Measurements from ENCODE around the gene HAUS2.
"Not testable (repeated sequence)": the region's sequence is repeated elsewhere in the genome, so short reads cannot be mapped to it uniquely, and the experiment has no call there.

HAUS2 gene

DNA sequence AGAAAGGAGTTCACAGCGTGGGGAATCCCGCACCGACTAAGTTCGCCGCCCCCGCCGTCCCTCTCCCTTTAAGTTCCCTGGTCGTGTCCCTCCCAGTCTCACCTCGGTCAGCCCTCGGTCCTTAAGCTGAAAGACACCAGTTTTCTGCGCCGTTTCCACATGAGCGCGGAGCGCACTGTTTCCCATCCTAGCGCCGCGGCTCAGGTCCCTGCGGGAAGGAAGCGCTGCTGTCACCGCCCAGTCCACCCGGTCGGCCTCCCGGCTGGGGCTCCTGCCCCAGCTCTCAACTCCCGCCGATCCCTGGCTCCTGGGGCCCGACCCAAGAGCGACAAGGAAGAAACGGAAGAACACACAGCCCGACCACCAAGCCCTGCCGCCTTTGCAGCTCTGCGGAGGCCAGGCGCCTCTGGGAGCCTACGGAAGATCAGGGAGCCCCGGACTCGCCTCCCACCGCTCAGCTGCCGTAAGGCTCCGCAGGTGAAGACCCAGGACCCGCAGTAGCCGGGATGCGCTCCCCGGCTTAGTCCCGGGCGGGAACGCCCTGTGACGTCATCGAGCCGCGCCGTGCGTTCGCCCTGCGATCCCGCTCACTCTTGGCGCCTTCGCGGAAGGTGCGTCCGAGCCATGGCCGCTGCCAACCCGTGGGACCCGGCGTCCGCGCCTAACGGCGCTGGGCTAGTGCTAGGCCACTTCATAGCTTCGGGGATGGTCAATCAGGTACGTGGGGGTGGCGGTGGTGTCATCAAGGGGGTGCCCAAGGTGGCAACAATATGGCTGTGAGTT lies at the start of gene HAUS2, which contains the start of gene LRRC57:
HAUS2 (plus strand) TSS at position 590 of the 783 bp plus-strand sequence; CDS start at position 625, 35 bp downstream.
LRRC57 (minus strand) TSS at position 545 of the 783 bp plus-strand sequence; CDS start at position 186, 359 bp downstream.
- DNase-seq: peak; percentile 89

DNA sequence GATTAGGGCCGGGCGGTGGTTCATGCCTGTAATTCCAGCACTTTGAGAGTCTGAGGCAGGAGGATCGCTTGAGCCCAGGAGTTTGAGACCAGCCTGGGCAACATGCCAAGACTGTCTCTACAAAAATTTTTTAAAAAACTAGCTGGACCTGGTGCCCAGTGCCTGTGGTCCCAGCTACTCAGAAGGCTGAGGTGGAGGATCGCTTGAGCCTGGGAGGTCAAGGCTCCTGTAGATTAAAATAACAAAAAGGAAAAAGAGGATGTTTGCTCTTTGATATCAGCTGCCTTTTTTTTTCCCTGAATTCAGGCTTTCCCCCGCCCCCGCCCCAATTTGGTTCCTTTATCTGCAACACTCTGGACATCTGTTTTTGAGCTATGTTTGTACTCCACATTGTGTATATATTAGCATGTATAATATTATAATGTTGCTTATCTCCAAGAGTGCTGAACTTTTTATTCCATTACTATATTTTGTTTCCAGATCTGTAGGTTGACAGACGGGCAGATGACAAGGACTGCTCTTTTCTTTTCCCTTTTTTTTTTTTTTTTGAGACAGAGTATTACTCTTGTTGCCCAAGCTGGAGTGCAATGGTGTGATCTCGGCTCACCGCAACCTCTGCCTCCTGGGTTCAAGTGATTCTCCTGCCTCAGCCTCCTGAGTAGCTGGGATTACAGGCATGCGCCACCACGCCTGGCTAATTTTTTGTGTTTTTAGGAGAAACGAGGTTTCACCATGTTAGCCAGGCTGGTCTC lies 48.6 kb upstream of the HAUS2 start:
- no peak for DNase-seq

DNA sequence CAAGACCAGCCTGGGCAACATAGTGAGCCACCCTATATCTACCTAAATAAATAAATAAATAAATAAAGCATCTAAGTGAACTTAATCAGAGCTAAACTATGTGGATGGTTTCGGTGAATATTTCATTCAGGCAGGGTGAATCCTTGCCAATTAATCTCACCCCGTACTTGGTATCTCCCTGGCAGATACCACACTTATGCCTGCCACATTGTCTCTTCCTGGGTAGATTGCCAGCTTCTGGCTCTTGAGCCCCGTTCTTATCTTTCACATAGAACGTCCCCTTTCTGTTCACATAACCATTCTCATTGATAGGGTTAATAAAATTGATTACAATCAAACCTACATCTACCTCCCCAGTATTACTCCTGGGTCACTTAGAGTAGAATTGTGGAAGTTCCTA lies 46.2 kb upstream of the HAUS2 start:
- no peak for DNase-seq

DNA sequence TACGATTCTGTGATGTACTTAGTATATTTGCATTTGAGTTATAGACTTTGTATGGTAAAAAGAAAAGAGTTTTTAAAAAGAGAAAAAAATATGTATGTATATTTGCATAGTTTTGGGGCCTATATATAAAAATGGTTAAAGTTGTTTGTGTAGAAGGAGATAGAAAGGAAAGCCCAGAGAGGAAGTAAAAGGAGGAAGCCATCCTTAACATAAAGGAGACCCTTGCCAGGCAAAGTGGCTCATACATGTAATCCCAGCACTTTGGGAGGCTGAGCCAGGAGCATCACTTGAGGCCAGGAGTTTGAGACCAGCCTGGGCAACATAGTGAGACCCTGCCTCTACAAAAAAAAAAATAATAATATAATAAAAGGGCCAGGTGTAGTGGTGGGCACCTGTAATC lies 44.8 kb upstream of the HAUS2 start:
- no peak for DNase-seq

DNA sequence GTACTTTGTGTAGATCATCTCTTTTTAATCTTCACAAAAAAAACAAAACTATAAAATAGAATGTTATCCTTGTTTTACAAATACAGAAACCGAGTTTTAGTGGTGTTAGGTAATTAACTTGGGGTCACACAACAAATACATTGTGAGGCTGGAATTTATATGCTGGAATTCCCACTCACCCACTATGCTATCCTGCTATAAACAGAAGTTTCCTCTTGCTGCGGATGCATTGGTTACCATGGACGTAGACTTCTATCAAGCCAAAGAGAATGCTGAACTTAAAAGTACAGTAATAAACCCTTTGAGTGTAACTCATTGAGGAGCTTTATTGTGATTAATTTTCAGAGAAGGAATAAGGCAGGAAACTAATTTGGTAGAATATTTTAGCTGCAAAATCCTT lies 44.0 kb upstream of the HAUS2 start:
- no peak for DNase-seq

DNA sequence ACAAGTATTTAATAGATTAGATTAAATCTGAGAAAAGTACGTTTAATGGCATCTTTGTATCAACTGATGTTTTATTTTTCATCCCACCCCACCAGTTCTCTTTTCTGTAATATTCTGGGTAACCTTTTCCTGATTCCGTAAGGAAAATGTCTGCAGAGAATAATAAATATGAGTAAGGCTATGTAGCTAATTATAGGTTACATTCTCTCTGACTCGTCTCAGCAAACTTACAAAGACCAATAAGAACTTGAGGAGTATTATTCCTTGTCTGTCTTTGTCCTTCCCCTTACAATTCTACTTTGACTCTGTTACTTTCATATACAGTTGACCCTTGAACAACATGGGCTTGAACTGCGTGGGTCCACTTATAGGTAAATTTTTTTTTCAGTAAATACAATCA lies 41.1 kb upstream of the HAUS2 start:
- no peak for DNase-seq

DNA sequence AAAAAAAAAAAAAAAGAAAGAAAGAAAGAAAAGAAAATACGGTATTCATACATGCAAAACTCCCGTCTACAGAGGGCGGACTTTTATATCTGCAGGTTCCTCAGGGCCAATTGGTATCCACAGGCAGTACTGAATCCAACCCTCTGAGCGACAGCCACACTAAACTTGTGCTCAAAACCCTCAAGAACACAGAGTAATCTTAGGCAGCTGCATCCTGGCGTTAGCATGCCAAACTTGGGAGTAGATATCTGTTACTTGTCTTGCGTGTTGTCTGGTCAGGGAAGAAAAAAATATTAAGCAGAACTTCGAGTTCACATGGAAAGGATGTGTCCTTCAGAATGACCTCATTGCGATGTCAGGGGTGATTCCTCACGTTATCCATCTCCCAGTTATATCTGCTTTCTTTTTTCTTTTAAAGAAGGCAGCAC lies 40.4 kb upstream of the HAUS2 start:
- DNase-seq: no peak

DNA sequence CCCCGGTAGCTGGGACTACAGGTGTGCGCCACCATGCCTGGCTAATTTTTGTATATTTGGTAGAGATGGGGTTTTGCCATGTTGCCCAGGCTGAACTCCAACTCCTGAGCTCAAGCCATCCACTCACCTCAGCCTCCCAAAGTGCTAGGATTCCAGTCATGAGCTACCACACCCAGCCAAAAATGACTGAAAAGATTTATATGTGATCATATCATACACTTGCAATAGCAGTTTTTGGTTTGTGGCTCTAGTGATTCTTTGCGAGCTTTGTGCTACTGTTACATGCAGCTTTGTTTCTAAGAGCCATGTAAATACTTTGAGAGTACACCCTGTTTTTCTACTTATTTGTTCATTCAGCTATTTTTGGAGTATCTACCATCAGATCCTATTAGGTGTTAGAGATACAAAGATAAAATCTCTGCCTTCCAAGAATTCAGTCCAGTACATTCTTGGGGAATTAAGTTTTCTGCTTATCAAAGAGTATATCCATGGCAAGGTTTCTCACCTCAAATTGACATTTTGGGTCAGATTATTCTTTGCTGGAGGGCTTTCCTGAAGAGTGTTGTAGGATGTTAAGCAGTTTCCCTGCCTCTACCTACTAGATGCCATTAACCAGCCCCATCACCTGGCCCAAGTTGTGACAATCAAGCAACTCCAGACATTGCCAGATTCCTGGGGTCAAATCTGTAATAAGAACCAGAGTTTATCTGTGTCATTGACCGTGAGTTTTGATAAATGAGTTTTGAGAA lies 38.2 kb upstream of the HAUS2 start:
- no peak for DNase-seq

DNA sequence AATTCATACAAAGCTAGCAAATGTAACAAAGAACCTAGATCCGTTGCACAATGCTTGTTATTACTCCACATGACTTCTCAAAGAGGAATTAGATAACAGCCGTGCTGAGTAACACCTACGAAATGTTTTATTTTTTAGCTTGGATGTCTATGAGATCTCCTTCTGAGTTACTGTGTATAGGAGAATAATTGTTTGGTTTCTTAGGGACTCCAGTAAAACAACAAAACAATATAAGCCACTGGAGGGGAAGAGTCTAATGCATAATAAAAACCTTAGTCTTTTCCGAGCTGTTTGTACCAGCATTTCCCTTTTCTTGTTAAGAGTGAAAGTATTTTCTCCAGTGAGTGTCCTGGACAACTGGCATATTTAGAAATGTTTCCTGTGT lies 37.6 kb upstream of the HAUS2 start:
- no peak for DNase-seq

DNA sequence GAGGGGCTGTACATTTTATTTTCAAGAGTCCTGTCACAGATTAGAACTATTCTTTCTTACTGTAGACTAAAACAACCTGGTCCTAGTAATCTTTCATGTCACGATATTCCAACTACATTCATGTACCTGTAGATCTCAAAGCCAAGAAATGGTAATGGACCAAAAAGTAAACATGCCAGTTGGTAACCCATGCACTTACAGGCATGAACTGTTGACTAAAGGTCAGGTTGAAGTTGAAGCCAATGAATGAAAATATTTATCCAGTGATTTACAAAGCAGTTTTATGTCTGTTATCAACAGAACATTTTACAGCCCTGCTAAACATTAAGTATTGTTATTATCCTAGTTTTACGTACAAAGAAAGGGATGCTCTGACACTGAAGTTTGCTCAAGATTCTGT lies 25.3 kb upstream of the HAUS2 start:
- no peak for DNase-seq

DNA sequence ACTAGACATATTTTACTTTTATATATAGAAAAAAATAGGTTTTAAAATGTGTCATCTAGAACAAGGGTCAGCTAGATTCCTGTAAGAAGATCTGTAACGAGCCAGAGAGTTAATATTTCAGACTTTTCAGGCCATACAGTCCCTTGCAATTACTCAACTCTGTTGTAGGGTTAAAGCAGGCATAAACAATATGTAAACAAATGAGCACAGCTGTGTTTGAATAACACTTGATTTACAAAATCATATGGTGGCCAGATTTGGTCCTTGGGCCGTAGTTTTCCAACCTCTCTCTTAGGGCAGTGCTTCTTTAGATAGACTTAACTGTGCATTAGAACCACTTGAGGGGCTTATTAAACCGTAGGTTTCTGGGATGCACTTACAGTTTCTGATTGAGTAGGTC lies 19.7 kb upstream of the HAUS2 start:
- no peak for DNase-seq

DNA sequence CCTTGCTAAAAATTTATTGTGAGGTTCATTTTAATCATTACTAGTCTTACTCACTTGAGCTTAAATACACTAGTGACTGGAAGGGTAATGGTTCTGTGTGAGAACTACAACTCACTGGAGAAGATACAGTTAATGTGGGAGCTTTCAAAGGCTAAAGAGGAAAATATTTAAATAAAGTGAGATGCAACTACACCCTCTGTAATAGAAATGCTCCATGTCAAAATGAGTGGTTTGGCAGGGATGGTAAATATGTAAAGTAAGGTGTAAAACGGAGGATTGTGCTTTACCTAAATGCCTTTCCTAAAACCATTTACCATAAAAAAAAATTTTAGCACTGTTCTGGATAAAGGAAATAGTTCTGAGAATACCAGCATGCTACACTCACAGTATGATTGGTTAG lies 15.4 kb upstream of the HAUS2 start:
- no peak for DNase-seq

DNA sequence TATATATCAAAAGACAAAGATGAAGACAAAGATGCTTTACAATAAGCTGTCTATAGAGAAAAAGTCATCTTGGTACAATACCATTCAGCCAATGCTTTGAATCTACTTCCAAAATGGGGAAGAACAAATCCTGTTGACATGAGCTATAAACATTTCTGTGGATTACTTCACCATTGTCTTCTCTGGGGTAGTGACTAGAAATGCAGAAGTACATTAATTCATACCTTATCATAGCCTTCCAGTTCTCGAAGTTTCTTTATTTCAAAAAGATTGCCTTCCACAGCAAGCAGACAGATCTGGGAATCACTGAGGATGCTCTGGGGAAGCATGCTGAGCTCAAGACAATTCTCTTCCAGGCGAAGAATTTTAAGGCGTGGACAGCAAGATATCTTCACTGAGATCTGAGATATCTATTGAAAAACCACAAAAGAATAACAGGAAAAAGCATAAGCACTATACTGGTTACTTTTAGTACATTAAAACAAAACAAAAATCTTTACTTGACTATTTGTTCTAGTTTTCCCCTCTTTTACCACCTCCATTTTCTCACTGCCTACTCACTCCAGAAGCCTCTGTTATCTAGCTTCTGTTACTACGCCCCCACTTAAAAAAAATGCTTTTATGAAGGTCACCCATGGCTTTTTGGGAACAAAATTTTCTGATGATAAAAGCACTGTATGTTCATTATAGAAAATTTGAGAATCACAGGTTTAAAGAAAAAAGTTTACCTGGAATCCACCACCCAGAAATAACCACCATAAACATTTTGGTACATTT lies 3.6 kb upstream of the HAUS2 start:
- no peak for DNase-seq

DNA sequence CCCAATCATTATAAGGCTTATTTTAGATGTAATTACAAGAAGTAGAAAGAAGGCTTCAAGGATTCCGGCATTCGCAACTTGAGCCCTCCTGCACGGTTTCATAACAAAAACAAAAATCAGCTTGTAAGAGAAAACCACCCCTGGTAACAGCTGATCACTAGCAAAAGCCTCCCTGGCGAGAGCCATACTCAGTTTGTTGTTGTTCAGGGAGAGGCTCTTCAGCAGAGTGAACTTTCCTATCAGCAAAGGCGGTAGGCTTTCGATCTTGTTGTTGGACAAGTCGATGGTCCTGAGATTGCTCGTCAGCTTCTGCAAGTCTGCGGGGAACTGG lies 755 bp upstream of the HAUS2 start:
- DNase-seq: no peak

DNA sequence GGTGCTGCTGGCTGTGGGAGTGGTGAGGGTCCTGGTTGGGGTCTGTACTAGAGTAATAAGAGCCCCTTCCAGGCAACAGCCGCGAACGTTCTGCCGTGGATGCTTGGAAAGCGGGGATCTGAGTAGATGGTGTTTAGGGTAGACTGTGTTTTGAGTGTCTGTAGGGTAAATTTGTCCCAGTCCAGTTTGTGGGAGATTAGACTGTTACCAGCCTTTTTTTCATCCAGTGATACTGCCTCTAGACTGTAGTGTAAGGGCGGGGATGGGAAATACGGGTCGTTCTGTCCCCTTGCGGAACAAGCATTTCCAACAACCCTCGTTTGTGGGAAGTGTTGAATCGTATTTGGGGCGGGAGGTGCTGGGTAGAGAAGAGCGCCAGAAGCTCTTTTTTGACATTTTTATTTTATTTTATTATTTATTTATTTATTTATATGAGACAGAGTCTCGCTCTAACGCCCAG lies 424 bp downstream of the HAUS2 start:
- no peak for DNase-seq

DNA sequence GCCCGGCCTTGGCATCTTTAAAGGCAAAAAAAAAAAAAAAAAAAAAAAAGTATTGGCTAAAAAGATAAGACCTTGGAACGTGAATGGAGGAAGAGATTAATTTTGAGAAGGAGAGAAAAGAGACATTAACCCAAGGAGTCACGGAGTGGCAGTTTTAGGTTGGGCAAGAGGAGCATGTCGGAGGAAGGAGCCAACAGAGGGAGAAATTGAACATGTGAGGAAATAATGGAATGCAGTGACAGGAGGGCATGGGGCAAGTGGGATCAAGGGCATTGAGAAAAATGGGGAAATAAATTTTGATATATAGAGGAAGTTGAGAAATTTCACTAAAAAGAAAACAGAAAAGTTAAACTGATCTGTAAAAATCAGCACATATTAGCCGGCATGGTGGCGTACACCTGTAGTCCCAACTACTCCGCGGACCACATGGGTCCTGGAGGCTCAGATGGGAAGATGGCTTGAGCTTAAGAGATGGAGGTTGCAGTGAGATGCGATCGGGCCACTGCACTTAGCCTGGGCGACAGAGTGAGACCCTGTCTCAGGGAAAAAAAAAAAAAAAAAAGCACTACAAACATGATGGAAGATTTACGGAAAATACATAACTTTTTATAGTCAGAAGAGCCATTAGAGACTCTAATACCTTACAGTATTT lies 1.2 kb downstream of the HAUS2 start:
- DNase-seq: no peak

DNA sequence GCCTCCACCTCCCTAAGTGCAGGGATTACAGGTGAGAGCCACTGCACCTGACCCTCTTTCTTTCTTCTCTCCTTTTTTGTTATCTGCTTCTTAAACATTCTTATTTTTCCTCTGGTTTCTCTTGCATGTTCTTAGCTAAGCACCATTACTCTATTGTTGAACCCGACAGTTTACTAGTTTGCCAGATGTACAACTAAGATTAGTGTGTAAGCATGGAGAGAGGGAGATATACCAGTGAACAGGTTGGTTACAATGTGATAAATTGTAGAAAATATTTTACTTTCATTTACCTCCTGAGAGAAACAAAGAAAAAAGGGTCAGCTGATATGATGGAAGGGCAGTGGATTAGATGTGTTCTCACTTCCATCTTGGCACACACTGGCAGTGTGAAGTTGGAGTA lies 4.9 kb downstream of the HAUS2 start:
- no peak for DNase-seq

DNA sequence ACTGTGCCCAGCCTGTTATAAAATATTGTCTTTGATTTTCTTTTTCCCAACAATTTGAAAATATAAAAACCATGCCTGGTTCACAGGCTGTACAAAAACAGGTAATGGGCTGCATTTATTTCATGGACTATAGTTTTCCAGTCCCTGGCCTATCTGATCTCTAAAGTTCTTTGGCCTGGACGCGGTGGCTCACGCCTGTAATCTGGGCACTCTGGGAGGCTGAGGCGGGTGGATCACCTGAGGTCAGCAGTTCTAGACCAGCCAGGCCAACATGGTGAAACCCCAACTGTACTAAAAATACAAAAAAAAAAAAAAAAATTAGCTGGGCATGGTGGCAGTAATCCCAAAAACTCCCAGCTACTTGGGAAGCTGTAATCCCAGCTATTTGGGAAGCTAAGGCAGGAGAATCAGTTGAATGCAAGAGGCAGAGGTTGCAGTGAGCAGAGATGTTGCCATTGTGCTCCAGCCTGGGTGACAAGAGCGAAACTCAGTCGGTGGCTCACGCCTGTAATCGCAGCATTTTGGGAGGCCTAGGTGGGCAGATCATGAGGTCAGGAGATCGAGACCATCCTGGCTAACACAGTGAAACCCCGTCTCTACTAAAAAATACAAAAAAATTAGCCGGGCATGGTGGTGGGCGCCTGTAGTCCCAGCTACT lies 8.0 kb downstream of the HAUS2 start:
- not testable (repeated sequence) for DNase-seq

DNA sequence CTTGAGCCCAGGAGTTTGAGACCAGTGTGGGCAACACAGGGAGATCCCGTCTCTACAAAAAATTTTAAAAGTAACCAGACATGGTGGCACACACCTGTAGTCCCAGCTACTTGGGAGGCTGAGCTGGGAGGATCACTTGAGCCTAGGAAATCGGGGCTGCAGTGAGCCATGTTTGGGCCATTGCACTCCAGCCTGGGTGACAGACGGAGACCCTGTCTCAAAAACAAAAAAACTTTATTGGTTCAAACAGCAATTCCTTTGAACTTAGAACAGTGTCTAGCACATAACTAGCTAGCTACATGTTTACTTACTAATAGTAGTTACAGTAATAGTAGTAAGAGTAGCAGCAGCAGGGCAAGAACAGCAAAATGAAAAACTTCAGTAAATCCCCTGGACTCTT lies 10.1 kb downstream of the HAUS2 start:
- DNase-seq: no peak

DNA sequence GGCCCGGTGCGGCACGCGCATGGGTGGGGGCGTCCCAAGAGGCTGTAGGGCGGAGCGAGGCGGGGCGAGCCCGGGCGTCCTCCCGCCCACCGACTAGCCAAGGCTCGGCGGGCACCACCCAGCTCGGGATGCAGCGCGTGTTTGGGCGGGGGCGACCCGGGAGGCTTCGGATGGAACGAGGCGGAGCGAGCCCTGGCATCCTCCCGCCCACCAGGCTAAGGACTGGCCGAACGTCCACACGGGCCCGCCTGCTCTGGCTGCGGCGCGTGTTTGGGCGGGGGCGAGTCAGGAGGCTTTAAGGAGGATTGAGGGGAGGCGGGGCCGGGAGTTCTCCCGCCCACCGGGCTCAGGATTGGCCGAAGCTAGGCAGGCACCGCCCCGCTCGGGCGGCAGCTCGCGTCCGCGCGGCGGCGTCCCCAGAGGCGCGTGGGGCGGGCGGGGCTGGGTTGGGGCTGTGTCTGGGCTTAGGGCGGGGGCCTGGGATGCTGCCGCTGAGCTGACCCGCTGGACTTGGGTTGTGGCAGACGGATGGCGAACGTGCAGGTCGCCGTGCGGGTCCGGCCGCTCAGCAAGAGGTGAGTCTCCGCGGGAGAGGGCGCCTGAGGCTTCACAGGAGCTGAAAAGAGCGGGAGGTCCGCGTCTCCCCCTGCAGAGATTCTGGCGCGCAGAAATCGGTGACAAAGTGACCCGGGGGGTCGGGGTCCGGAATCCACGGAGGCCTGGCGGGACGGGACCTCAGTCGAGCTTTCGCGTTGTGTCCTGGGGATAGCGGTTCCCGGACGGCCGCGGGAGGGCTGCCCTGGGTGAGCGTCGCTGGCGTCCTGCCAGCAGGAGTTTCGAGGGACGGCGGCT lies 26.8 kb downstream of the HAUS2 start, which contains the start of gene STARD9:
STARD9 (plus strand) TSS at position 419 of the 852 bp plus-strand sequence; CDS start at position 529, 110 bp downstream.
- peak; percentile 92 for DNase-seq

Measured in stimulated activated CD4-positive, alpha-beta T cell treated with anti-CD3 and anti-CD28 coated beads, Interleukin-12 subunit alpha, Interleukin-12 subunit beta, amount 100 ng/mL, for 4 hours (primary cell).